22Rv1 (cell line): ENCODE measurements around the gene TAF15.

Experiments
- ZFX ChIP-seq: fragments of 450-650 bp; IDR thresholded peaks from 2 replicates; pipeline ENCODE4 v1.6.1; 2017; ENCODE audit warnings: antibody characterized with exemption, borderline replicate concordance
- TF ChIP-seq, protein P1 (sequence below): fragments of 450-650 bp; IDR thresholded peaks from 2 replicates; pipeline ENCODE4 v1.5.1; 2017; ENCODE audit warnings: mild to moderate bottlenecking

GRCh38 chr17:35843698-35844097 lies 34.4 kb downstream of the TAF15 start:
- TF ChIP-seq, protein P1, sequence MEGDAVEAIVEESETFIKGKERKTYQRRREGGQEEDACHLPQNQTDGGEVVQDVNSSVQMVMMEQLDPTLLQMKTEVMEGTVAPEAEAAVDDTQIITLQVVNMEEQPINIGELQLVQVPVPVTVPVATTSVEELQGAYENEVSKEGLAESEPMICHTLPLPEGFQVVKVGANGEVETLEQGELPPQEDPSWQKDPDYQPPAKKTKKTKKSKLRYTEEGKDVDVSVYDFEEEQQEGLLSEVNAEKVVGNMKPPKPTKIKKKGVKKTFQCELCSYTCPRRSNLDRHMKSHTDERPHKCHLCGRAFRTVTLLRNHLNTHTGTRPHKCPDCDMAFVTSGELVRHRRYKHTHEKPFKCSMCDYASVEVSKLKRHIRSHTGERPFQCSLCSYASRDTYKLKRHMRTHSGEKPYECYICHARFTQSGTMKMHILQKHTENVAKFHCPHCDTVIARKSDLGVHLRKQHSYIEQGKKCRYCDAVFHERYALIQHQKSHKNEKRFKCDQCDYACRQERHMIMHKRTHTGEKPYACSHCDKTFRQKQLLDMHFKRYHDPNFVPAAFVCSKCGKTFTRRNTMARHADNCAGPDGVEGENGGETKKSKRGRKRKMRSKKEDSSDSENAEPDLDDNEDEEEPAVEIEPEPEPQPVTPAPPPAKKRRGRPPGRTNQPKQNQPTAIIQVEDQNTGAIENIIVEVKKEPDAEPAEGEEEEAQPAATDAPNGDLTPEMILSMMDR, result no peak
- TF ChIP-seq ZFX, result no peak
